Measurements from ENCODE around the gene MFAP3. TPM values are rescaled to one million over a fixed set of nuclear protein-coding genes. Genes with fewer than 3 reads are reported as not detected.

The MFAP3 gene
- total and polyA plus RNA-seq, 8 donors: 33.6 to 44.0 (median 36.6) TPM

DNA sequence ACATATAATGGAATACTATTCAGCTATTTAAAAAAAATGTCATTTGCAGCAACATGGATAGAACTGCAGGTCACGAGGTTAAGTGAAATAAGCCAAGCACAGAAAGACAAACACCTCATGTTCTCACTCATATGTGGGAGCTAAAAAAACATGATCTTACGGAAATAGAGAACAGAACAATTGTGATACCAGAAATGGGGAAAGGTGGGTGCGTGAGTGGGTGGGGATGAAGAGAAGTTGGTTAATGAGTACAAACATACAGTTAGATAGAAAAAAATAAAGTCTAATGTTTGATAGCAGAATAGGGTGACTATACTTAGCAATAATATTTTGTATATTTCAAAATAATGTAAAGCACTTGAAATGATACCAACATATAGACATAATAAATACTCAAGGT is 38.8 kb upstream of the MFAP3 start:
- H3K9me3 ChIP-seq: no peaks in the 10 kb centered on the region
- H3K27ac ChIP-seq: no peak overlapping the region
- intact Hi-C loops (cut with DNase I): no loop called here
- ATAC-seq (no peak), DNase-seq (no peak)
- H3K27me3 ChIP-seq: no peaks in the 10 kb centered on the region
- peaks cover 0 to 13% of the 10 kb centered on the region in 2 donors for H3K4me1 ChIP-seq
- TF ChIP-seq, protein P1, sequence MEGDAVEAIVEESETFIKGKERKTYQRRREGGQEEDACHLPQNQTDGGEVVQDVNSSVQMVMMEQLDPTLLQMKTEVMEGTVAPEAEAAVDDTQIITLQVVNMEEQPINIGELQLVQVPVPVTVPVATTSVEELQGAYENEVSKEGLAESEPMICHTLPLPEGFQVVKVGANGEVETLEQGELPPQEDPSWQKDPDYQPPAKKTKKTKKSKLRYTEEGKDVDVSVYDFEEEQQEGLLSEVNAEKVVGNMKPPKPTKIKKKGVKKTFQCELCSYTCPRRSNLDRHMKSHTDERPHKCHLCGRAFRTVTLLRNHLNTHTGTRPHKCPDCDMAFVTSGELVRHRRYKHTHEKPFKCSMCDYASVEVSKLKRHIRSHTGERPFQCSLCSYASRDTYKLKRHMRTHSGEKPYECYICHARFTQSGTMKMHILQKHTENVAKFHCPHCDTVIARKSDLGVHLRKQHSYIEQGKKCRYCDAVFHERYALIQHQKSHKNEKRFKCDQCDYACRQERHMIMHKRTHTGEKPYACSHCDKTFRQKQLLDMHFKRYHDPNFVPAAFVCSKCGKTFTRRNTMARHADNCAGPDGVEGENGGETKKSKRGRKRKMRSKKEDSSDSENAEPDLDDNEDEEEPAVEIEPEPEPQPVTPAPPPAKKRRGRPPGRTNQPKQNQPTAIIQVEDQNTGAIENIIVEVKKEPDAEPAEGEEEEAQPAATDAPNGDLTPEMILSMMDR (IDR thresholded peaks at IDR 0.05): no peak
- H3K4me3 ChIP-seq: no peak overlapping the region
- H3K36me3 ChIP-seq: peaks cover 0 to 46% of the 10 kb centered on the region in 2 donors

- no peaks in the 10 kb centered on the region for H3K9me3 ChIP-seq
- peaks cover 0 to 46% of the 10 kb centered on the region in 2 donors for H3K36me3 ChIP-seq
- H3K27me3 ChIP-seq: no peaks in the 10 kb centered on the region
- DNase-seq (no peak), ATAC-seq (no peak)
- no peak overlapping the region for H3K27ac ChIP-seq
- TF ChIP-seq, protein P1 (IDR thresholded peaks at IDR 0.05): no peak
- no peak overlapping the region for H3K4me3 ChIP-seq
- peaks cover 0 to 13% of the 10 kb centered on the region in 2 donors for H3K4me1 ChIP-seq
- intact Hi-C loops (cut with DNase I): no loop called here
Observed at GRCh38 chr5:154000703-154001102, 38.1 kb upstream of the MFAP3 start.

DNA sequence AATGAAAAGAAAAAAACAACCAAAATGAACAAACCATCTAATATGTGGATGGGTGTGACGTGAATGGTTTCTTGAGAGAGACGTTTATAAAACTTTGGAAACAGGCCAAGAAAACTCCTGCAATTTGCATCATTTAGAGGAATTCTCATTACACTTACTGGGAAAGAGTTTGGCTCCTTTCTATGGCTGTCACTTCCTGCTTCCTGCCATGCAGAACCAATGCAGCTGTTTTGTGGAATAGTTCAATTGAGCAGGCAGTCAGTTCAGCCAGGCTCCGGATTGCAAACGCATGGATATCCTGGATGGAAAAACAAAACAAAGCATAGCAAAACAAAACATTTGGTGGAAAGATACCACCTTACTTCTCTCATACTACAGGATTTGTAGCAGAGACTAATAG is 36.7 kb upstream of the MFAP3 start:
- peaks cover 0 to 13% of the 10 kb centered on the region in 2 donors for H3K4me1 ChIP-seq
- peak in 2 of 4 donors; percentile 73 to 87 for DNase-seq
- H3K27ac ChIP-seq: peak overlapping the region; percentile 65 to 66
- H3K4me3 ChIP-seq: no peak overlapping the region
- TF ChIP-seq, protein P1 (IDR thresholded peaks at IDR 0.05): no peak
- no peaks in the 10 kb centered on the region for H3K27me3 ChIP-seq
- intact Hi-C loops (cut with DNase I): no loop called here
- no peaks in the 10 kb centered on the region for H3K9me3 ChIP-seq
- H3K36me3 ChIP-seq: peaks cover 0 to 35% of the 10 kb centered on the region in 2 donors
- ATAC-seq: peak; percentile 75

GRCh38 chr5:154002511-154003020 is 36.2 kb upstream of the MFAP3 start:
- Histone ChIP-seq H3K27me3 (no peaks in the 10 kb centered on the region), H3K4me3 (no peak overlapping the region), H3K36me3 (peaks cover 0 to 30% of the 10 kb centered on the region in 2 donors), H3K27ac (peak overlapping the region; percentile 65 to 66), H3K4me1 (peaks cover 0 to 13% of the 10 kb centered on the region in 2 donors), H3K9me3 (no peaks in the 10 kb centered on the region)
- DNase-seq (no peak), ATAC-seq (peak; percentile 19)
- TF ChIP-seq, protein P1 (IDR thresholded peaks at IDR 0.05): no peak
- intact Hi-C loops (cut with DNase I): no loop called here

- peaks cover 0 to 25% of the 10 kb centered on the region in 2 donors for H3K36me3 ChIP-seq
- DNase-seq (no peak), ATAC-seq (peak; percentile 37)
- H3K4me3 ChIP-seq: no peak overlapping the region
- H3K27ac ChIP-seq: no peak overlapping the region
- intact Hi-C loops (cut with DNase I): no loop called here
- no peaks in the 10 kb centered on the region for H3K9me3 ChIP-seq
- TF ChIP-seq, protein P1 (IDR thresholded peaks at IDR 0.05): no peak
- peaks cover 0 to 13% of the 10 kb centered on the region in 2 donors for H3K4me1 ChIP-seq
- no peaks in the 10 kb centered on the region for H3K27me3 ChIP-seq
Observed at GRCh38 chr5:154005648-154006047, 33.1 kb upstream of the MFAP3 start.

Measured in left lung (tissue), 10 donors.